PC-3 (cell line): ENCODE results near the gene SKOR2. TPM values are rescaled to one million over a fixed set of nuclear protein-coding genes. Genes with fewer than 3 reads are reported as not detected.

Experiments
- ATAC-seq: fragments of 200-7000 bp; cut with Tn5 transposase; 2 replicates; pipeline ENCODE4 v1.9.1; 2020; ENCODE audit warnings: mild to moderate bottlenecking, moderate library complexity
- BruUV-seq: library from RNA; stranded (reverse); fragments of 400-500 nt; replicated peaks from 2 replicates; lab custom pipeline; 2021; lab: Mats Ljungman, UMichigan
- CTCF ChIA-PET: fragments of 300-600 bp; sonication (Branson Sonifier 250); formaldehyde crosslinking; loops from one replicate; lab custom pipeline; 2022; ENCODE audit warnings: antibody characterized with exemption; lab: Charles Lee
- POLR2A ChIA-PET: fragments of 300-600 bp; sonication (Branson Sonifier 250); formaldehyde crosslinking; loops from one replicate; lab custom pipeline; 2022; ENCODE audit warnings: antibody characterized with exemption; ENCODE audit not compliant: unreplicated experiment; lab: Charles Lee
- DNase-seq: peaks from one replicate; pipeline ENCODE4 v3.0.0-alpha.2; 2015
- H2AFZ ChIP-seq: fragments of 300-600 bp; sonication (generic); 2 replicates; pipeline ENCODE4 v1.6.0; 2016; ENCODE audit warnings: antibody characterized with exemption, low read length
- H3F3A ChIP-seq: fragments of 300-600 bp; sonication (generic); one replicate; pipeline ENCODE4 v1.6.0; 2017; ENCODE audit warnings: antibody characterized with exemption, low read length, control low read depth, mild to moderate bottlenecking; ENCODE audit not compliant: unreplicated experiment
- H3K27ac ChIP-seq: fragments of 300-600 bp; sonication (generic); 2 replicates; pipeline ENCODE4 v1.5.1; 2016; ENCODE audit warnings: mild to moderate bottlenecking, low read length
- H3K27me3 ChIP-seq: fragments of 300-600 bp; sonication (generic); 2 replicates; pipeline ENCODE4 v1.6.1; 2016; ENCODE audit warnings: low read length, mixed read lengths
- H3K36me3 ChIP-seq: fragments of 300-600 bp; sonication (generic); 2 replicates; pipeline ENCODE4 v1.6.1; 2016; ENCODE audit warnings: low read depth, mixed run types, low read length, mixed read lengths
- H3K4me1 ChIP-seq: fragments of 300-600 bp; sonication (generic); 2 replicates; pipeline ENCODE4 v1.5.1; 2016; ENCODE audit warnings: low read length; ENCODE audit not compliant: insufficient read depth
- H3K4me2 ChIP-seq: fragments of 300-600 bp; sonication (generic); 2 replicates; pipeline ENCODE4 v1.6.0; 2016; ENCODE audit warnings: low read length
- H3K4me3 ChIP-seq: fragments of 300-600 bp; sonication (generic); 2 replicates; pipeline ENCODE4 v1.5.1; 2016; ENCODE audit warnings: mild to moderate bottlenecking, low read length, mixed read lengths
- H3K79me2 ChIP-seq: fragments of 300-600 bp; sonication (generic); 2 replicates; pipeline ENCODE4 v1.6.1; 2017; ENCODE audit warnings: low read length, mixed read lengths
- H3K9ac ChIP-seq: fragments of 300-600 bp; sonication (generic); 2 replicates; pipeline ENCODE4 v1.6.0; 2016; ENCODE audit warnings: mild to moderate bottlenecking, low read length
- H3K9me2 ChIP-seq: fragments of 300-600 bp; sonication (generic); replicated peaks from 2 replicates; pipeline ENCODE4 v1.6.1; 2016; ENCODE audit warnings: mixed run types, low read length, mixed read lengths
- H3K9me3 ChIP-seq: fragments of 300-600 bp; sonication (generic); 2 replicates; pipeline ENCODE4 v1.6.1; 2016; ENCODE audit warnings: low read length, mixed read lengths
- H4K20me1 ChIP-seq: fragments of 300-600 bp; sonication (generic); 2 replicates; pipeline ENCODE4 v1.6.1; 2016; ENCODE audit warnings: low read length, mixed read lengths
- EZH2 ChIP-seq: fragments of 300-600 bp; sonication (generic); IDR thresholded peaks from one replicate; pipeline ENCODE4 v1.6.1; 2017; ENCODE audit warnings: antibody characterized with exemption, mild to moderate bottlenecking, low read length; ENCODE audit not compliant: unreplicated experiment
- EZH2phosphoT487 ChIP-seq: fragments of 300-600 bp; sonication (generic); IDR thresholded peaks from 2 replicates; pipeline ENCODE4 v1.6.1; 2018; ENCODE audit warnings: mild to moderate bottlenecking, antibody characterized with exemption, low read length, borderline replicate concordance
- intact Hi-C: fragments of 100-400 bp; cut with micrococcal nuclease; formaldehyde crosslinking; loops from 2 replicates; pipeline ENCODE4 v1.9.0; 2023
- total RNA-seq: library from RNA; depleted of rRNA; stranded (reverse); fragments of >200 nt; gene quantifications from 2 replicates; pipeline ENCODE4 v1.2.3, GENCODE V29; 2014
- TF ChIP-seq, protein P1 (sequence below): fragments of 300-600 bp; sonication (generic); conservative IDR thresholded peaks from 2 replicates; pipeline ENCODE4 v1.5.1; 2017; ENCODE audit warnings: antibody characterized with exemption, low read depth, mild to moderate bottlenecking, low read length

SKOR2 gene
- total RNA-seq, 1 experiment from 2014 or later = not detected

DNA sequence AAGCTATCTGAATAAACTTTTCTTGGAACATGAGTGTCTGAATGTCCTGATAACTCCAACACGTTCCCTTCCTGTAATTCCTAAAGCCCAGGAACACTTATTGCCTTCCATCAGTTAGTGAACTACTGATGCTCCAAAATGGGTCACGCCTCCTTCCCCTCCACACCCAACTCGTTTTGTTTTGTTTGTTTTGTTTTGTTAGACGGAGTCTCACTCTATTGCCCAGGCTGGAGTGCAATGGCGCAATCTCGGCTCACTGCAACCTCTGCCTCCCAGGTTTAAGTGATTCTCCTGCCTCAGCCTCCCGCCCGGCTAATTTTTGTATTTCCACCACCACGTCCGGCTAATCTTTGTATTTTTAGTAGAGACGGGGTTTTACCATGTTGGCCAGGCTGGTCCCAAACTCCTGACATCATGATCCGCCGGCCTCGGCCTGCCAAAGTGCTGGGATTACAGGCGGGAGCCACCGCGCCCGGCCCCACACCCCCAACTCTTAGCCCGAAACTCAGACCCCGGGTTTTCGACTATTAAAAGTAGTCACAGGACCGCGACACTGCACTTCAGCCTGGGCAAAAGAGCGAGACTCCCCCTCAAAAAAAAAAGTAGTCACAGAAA lies 76.1 kb downstream of the SKOR2 start:
- intact Hi-C loops = no loop called here
- peak; percentile 8; the same call in 1 of the 2 replicates for ATAC-seq

DNA sequence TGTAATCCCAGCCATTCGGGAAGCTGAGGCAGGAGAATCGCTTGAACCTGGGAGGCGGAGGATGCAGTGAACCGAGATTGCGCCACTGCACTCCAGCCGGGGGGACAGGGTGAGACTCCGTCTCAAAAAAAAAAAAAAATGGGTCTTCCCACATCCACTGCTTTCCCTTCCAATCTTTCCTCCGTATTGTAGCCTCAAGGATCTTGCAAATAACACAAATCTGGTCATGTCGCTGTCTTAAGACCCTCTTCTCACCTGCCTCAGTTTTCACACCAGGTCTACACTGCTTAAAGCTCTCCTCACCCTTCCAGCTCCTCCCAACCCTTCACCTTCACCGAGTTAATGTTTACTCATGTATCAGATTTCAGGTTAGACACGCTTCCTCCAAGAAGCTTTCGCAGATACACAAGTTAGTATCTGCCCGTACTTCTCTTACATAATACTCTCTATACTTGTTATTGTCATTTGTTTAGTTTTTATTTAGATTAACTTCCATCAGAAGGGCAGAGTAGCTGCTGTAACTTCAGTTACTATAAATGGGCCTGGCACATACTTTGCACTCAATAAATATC lies 76.8 kb downstream of the SKOR2 start:
- H3K4me2 ChIP-seq = peak overlapping the region; percentile 75
- ATAC-seq = peak; percentile 63

More for the DNA sequence above, 76.1 kb downstream of the SKOR2 start:
- no peak for DNase-seq
- Histone ChIP-seq H3K4me1 (no peaks in the 10 kb centered on the region), H2AFZ (peak overlapping the region; percentile 77), H3K9me3 (no peaks in the 10 kb centered on the region), H3K27ac (no peak overlapping the region), H3K27me3 (no peaks in the 10 kb centered on the region), H3K36me3 (no peaks in the 10 kb centered on the region), H3K9ac (peak overlapping the region; percentile 97), H3K4me2 (peak overlapping the region; percentile 75), H3K4me3 (peak overlapping the region; percentile 82), H4K20me1 (no peaks in the 10 kb centered on the region), H3F3A (no peaks in the 10 kb centered on the region), H3K79me2 (peaks cover 46% of the 10 kb centered on the region), H3K9me2 (no peaks in the 10 kb centered on the region)
- ChIA-PET POLR2A (no interaction called here), CTCF (interaction anchor here (0.6 kb wide), 1 partner anchor 1777 kb away, joined by 4 read pairs; no protein-coding TSS in a partner anchor)
- BruUV-seq = no TSS peak
- TF ChIP-seq, protein P1, sequence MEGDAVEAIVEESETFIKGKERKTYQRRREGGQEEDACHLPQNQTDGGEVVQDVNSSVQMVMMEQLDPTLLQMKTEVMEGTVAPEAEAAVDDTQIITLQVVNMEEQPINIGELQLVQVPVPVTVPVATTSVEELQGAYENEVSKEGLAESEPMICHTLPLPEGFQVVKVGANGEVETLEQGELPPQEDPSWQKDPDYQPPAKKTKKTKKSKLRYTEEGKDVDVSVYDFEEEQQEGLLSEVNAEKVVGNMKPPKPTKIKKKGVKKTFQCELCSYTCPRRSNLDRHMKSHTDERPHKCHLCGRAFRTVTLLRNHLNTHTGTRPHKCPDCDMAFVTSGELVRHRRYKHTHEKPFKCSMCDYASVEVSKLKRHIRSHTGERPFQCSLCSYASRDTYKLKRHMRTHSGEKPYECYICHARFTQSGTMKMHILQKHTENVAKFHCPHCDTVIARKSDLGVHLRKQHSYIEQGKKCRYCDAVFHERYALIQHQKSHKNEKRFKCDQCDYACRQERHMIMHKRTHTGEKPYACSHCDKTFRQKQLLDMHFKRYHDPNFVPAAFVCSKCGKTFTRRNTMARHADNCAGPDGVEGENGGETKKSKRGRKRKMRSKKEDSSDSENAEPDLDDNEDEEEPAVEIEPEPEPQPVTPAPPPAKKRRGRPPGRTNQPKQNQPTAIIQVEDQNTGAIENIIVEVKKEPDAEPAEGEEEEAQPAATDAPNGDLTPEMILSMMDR = no peak
- TF ChIP-seq EZH2 = no peak
- TF ChIP-seq EZH2phosphoT487 = no peak

More for the DNA sequence above, 76.8 kb downstream of the SKOR2 start:
- Histone ChIP-seq H3K9me3 (no peaks in the 10 kb centered on the region), H4K20me1 (no peaks in the 10 kb centered on the region), H3K4me3 (peak overlapping the region; percentile 82), H3F3A (no peaks in the 10 kb centered on the region), H3K9me2 (no peaks in the 10 kb centered on the region), H2AFZ (no peak overlapping the region), H3K4me1 (no peaks in the 10 kb centered on the region), H3K27ac (no peak overlapping the region), H3K9ac (peak overlapping the region; percentile 97; the same call in 1 of the 2 replicates), H3K79me2 (peaks cover 46% of the 10 kb centered on the region), H3K36me3 (no peaks in the 10 kb centered on the region), H3K27me3 (no peaks in the 10 kb centered on the region)
- TF ChIP-seq EZH2 (no peak), EZH2phosphoT487 (no peak)
- TF ChIP-seq, protein P1 = no peak
- intact Hi-C loops = no loop called here
- DNase-seq = peak; percentile 39
- no TSS peak for BruUV-seq
- ChIA-PET CTCF (interaction anchor here (0.6 kb wide), 1 partner anchor 1776 kb away, joined by 4 read pairs; no protein-coding TSS in a partner anchor), POLR2A (no interaction called here)
